ENCODE data around the gene CD7.
"Not testable (repeated sequence)": the region's sequence is repeated elsewhere in the genome, so short reads cannot be mapped to it uniquely, and the experiment has no call there.

CD7 gene

DNA sequence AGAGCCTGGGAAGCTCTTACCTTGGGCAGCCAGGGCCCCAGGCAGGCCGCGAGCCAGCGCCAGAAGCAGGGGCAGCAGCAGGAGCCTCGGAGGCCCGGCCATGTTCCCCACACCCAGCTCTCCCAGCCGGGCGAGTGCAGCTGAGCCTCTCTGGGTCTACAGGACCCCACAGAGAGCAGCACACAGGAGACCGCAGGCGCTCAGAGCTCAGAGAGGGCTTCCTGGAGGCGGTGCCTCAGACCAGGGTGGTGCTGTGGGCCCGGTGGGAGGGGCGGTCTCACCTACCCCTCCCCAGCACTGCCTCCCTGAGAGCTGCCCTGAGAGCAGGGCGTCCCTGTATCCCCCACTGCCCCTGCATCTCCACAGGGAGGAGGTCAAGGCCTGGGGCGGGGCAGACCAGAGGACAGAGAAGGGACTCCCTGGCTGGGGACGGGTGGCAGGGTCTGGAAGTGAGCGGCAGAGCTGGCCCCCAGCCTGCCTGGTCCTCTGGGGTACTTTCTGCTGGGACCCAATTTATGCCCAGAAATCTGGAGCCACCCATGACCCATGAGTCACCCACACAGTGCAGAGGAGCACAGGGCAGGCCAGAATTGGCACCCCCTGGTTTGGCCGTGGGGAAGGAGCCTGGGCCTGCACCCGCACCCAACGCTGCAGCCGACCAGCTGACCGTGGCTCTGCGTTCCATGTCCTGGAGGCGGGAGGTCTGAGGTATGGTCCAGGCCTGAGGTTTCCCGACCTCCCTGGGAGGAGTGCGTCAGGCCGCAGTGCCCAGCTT, at the start of gene CD7:
Gene CD7 (minus strand): TSS at position 215 of the 775 bp plus-strand sequence. CDS start 113 bp downstream, at position 102.
- peak in 1 of 2 donors; percentile 66 for DNase-seq (ENCODE audit: low read depth in 2 of 2)

DNA sequence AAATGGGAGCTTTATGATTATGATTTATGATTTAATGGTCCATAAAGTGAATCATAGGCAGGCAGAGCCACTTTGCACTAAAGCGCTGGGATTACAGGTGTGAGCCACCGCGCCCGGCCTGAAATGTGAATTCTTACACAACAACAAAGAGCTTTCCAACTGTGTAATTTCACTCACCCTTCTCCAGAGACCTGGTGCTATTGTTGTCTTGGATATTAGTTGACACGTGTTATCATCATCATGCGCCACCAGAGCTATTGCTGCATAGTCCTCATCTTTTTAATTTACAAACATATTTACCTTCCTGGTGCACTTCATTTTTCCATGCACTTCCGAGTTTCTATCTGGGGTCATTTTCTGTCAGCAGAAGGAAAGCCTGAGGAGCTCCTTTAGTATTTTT, 49.3 kb upstream of the CD7 start:
- no peak for DNase-seq (ENCODE audit: low read depth in 2 of 2)

DNA sequence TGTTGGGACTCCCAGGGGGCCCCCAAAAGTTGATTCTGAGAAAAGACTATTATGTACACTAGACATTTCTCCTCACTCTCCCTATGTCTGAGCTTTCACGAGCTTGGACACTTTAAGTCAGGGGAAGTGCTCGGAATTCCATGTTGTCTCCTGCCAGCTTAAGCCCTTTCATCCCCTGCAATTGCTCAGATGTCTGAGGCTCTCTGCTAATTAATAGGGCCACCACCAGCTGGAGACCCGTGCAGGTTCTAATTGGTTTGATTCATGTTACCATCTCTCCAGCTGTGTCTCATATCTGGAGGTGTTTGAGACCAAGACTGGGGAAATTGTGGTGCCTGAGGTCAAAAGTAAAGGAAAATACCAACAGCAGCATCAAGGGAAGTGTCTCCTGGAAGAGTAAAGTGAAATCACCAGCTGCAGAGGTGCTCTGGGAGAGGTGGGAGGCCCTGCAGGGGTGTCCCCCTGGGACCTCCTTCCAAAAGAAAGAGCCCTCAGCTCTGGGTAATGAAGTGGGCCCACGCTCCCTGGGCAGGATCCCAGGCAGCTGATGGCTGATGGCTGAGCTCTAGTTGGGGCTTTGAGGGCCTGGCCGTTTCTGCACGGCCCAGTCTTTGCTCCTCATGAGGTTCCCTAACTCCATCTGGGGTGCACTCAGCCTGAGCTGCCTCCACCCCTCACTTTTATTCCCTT, 48.3 kb upstream of the CD7 start:
- no peak for DNase-seq (ENCODE audit: low read depth in 2 of 2)

DNA sequence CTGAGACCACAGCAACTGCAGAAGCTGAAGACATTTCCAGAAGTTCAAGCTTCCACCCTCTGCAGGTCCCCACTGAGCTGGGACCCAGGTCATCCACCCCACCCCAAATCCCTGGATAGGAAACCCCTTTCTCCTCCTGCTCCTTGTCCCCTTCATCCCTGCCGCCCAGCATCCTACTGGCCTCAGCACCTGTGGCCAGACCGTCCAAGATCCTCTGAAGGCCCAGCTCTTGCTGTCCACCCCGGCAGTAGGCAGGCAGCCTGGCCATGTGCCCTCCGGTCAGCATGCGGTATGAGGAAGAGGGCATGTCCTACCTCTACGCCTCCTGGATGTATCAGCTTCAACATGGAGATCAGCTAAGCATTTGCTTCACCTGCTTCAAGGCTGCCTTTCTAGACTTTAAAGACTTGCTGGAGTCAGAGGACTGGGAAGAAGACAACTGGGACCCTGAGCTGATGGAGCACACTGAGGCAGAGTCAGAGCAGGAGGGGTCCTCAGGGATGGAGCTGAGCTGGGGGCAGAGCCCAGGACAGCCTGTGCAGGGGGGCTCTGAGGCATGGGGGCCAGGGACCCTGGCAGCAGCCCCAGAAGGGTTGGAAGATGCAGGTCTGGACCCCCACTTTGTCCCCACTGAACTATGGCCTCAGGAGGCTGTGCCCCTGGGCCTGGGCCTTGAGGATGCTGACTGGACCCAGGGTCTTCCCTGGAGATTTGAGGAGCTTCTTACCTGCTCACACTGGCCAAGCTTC, 44.7 kb upstream of the CD7 start:
- no peak for DNase-seq (ENCODE audit: low read depth in 2 of 2)

DNA sequence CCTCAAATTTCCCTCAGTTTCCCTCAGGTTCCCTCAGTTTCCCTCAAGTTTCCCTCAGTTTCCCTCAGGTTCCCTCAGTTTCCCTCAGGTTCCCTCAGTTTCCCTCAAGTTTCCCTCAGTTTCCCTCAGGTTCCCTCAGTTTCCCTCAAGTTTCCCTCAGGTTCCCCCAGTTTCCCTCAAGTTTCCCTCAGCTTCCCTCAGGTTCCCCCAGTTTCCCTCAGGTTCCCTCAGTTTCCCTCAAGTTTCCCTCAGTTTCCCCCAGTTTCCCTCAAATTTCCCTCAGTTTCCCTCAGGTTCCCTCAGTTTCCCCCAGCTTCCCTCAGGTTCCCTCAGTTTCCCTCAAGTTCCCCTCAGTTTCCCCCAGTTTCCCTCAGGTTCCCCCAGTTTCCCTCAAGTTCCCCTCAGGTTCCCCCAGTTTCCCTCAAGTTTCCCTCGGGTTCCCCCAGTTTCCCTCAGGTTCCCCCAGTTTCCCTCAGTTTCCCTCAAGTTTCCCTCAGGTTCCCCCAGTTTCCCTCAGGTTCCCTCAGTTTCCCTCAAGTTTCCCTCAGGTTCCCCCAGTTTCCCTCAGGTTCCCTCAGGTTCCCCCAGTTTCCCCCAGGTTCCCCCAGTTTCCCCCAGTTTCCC, 42.2 kb upstream of the CD7 start:
- not testable (repeated sequence) for DNase-seq (ENCODE audit: low read depth in 2 of 2)

DNA sequence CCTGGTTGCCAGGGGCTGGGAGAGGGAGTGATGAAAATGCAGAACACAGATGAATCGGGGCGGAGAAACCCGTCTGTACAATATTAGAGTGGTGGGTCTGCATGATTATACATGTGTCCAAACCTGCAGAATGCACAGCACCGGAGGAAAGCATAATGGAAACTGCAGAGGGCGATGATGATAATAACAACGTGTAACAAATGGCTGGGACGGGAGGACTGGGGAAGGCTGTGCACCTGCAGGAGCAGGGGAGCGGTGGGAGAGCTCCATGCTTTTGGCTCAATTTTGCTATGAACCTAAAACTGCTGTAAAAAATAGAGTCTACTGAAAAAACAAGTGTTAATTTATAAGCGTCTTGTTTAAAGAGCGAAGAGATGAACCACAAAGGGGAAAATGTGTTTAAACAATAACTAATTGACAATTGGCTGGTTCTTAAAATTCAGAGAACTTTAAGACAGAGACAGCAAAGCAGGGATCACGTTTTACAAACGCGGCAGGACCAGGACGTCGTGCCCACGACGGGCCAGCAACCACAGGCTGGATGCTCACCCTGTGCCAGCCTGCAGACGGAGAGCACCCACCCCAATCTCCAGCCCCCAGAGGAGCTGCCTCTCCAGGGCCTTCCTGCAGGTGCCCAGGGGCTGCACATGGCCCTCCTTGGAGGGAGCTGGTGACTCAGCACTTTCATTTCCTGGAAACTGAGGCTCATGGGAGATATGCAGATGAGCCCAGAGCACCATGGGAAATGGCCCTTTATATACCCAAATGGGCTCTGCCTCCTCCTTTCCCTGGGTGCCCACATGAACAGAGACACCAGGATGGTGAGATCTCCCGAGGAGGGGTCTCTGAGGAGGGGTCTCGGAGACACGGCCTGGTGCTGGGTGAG, 41.3 kb upstream of the CD7 start, which contains the start of gene TEX19:
Gene TEX19 (plus strand): TSS at position 783 of the 886 bp plus-strand sequence. CDS start 2,904 bp downstream, outside the sequence.
- DNase-seq (ENCODE audit: low read depth in 2 of 2) = no peak

DNA sequence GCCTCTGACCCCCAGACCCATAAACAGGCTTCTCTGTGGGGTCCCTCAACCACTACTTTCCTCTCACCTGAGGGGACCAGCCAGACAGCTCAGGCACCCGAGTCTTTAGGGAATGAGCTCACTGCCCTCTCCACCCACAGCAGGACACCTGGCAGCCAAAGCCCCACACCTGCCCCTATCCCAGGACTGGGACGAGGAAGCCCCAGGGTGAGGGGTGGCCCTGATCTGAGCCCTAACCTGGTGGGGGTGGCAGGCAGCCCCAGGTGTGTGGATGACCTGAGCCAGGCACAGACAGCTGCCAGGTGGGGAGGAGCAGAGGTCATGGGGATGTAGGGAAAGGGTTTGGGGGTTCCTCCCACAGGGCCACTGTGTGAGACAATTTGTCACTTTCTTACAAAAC, 40.0 kb upstream of the CD7 start:
- DNase-seq (ENCODE audit: low read depth in 2 of 2) = no peak

DNA sequence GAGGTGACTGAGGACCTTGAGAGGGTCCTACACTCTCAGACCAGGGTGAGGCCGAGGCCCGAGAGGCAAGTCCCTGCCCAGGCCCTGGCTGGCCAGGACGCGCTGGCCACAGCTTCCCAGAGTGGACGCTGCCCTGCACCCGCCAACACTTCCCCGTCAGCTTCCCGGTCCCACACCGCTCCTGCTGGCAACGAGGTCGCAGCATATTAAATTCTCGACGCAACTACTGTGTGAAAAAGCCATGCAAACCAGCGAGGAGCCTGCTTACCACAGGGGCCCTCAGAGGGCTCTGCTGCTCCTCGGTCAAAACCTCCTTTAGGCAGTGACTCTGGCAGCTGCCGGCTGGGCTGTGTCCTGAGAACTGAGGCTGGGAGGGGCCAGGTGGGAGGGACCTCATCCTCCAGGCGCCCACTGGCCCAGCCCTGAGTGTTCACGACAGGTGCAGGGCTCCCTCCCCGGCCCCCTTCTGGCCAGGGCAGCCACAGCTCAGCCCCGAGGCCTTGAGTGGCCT, 39.5 kb upstream of the CD7 start:
- DNase-seq (ENCODE audit: low read depth in 2 of 2) = no peak

DNA sequence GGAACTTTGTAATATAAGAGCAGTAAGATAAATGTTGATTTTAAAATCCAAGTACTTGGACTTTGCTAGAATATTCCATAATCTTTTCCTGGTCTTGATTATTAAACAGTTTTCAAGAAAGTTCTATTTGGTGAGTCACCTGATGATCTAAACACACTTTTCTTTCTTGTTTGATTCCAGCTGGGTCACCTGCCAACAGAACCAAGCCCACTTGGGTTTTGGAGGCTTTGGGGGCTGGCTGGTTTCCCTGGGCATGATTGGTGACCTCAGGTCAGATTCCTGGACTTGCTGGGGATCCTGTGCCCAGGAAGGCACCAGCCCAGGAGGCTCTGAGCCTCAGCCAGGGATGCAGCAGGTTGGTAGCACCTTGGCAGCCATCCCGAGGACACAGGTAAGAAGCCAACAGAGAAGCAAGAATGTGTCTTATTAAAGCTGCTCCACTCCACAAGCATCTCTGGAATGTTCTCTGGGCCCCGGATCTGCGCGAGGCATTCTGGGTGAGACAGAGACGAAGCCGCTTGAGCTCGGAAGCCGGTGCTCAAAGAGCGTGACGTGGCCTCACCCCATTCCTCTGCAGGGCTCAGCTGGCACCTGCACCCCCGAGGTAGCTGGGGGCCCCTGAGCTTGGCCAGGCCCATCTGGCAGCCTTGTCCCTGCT, 38.5 kb upstream of the CD7 start:
- no peak for DNase-seq (ENCODE audit: low read depth in 2 of 2)

DNA sequence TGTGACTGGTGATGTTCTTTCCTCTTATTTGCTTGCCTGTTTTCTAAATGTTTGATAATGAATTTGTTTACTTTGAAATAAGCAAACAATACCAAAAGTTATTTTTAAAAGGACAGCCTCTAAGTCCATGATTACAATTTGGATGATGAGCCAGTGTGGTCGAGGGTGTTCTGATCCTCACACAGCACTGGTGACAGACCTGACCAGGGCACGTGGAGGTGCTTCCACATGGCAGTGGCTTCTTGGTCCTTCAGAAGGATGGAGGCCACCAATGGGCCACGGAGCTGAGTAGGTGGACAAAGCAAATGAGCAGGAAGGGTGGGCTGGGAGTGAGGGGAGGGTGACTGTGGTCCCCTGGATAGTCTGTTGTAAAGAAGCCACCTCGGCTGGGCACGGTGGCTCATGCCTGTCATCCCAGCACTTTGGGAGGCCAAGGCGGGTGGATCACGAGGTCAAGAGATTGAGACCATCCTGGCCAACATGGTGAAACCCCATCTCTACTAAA, 37.4 kb upstream of the CD7 start:
- DNase-seq (ENCODE audit: low read depth in 2 of 2) = no peak

DNA sequence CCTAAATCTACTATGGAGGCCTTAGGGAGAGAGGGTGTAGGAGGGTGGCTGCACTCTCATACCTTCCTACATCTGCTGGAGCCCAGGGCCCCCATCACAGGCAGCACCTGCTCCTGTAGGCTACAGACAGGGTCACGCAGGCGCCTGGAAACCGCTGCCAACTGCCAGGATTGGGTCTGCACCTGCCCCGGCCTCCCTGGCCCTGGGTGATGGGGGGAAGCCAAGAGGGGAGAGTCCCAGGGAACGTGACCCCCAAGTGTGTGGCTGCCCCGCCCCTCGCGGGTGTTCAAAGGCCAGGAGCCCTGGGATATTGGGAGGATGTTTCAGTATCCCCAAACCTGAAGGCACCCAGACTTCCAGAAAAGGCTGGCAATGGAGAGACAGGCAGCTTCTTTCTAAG, 36.1 kb upstream of the CD7 start:
- DNase-seq (ENCODE audit: low read depth in 2 of 2) = no peak

DNA sequence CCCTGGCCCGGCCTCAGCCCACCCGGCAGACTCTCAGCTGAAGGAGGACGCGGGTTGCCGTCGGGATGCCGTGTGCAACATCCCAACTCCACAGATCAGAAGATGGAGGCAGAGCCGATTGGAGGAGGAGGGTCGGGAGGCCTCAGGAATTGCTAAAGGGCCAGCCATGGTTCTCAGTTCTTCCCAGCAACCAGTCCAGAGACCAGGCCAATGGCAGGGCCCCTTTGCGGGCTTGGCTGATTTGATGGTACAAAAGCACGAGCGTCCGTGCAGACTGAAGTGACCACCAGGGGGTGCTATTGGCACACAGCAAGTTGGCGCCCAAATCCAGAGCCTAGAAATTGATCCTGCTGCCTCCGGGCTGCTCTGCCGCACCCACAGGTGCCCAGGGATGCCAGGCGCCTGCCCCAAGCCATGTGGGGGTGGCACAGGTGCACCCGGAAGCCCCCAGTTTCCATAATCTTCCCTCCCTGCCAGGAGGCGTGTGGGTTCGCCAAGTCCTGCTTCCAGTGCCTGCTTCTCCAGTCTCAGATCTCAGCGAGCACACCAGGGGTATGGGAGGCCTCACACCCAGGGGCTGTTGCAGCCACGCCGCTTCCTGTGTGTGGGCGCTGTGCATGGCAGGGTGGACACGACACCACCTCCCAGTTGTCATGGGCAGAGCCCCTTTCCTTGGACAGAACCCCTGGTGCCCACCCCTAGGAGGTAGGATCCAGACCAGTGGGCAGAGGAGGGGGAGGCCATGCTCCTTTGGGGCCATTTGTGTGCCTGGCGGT, 34.5 kb upstream of the CD7 start:
- peak; percentile 76 to 79 for DNase-seq (ENCODE audit: low read depth in 2 of 2)

DNA sequence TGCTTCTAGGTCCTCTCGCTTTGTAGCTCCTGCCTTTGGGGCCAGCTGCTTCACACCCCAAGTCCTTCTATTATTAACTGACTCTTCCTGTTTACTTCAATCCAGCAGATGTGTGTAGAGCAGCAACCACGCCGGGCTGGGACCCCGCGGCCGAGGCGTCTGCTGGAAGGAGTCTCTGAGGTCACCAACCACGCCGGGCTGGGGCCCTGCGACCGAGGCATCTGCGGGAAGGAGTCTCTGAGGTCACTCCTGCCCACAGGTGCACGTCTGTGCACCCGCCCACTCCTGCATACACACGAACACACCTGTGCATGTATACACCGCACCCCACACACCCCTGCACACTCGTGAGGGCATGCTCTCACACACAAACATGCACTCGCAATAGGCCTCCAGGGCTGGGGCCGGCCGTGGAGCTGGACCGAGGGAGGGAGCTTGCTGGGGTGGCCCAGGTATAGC, 33.9 kb upstream of the CD7 start:
- no peak for DNase-seq (ENCODE audit: low read depth in 2 of 2)

DNA sequence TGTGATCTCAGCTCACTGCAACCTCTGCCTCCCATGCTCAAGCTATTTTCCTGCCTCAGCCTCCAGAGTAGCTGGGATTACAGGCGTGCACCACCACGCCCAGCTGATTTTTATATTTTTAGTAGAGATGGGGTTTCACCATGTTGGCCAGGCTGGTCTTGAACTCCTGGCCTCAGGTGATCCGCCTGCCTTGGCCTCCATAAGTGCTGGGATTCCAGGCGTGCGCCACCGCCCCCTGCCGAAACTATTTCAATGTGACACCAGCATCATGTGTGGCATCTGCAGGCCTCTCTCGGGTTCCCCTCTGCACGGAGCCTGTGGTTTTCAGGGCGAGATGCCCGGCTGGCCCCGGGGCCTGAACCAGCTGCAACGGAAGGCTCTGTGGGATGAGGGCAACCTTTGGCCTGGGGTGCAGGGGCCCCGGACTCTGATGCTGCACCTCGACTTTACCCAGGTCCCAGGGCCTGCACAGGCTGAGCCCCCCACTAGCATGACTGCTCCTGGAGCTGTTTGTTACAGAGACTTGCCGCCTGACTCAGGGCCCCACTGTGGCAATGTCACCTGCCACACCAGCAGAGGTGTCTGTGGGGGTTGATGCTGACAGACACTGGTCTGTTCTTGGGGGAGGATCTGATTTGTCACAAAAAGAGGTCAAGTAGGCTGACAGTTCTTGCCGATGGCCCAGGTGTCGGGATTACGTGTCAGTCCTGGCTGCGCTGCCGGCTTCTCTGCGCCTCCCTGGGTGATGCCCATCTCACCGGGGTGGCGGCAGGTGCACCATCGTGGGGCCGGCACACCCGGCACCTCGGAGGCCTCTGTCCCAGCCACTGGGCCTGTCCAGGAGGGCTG, 33.0 kb upstream of the CD7 start:
- DNase-seq (ENCODE audit: low read depth in 2 of 2) = no peak

DNA sequence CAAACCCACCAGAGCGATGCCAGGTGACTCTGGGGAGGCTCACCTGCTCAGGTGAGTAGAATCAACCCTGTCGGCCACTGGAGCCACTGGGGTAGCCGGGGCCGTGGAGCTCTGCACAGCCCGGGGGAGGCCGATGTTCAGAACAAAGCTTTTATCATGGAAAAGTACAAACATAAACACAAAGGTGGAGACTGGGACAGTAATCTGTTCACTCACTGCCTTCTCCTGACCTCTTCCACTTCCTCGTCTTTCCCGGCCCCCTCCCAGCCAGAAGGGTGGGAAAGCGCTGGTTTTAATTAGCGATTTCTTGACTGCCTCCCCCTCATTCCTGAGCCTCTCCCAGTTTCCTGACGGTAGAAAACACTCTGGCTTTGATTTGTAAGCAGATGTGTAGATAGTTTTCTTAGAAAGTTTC, 31.9 kb upstream of the CD7 start:
- no peak for DNase-seq (ENCODE audit: low read depth in 2 of 2)

DNA sequence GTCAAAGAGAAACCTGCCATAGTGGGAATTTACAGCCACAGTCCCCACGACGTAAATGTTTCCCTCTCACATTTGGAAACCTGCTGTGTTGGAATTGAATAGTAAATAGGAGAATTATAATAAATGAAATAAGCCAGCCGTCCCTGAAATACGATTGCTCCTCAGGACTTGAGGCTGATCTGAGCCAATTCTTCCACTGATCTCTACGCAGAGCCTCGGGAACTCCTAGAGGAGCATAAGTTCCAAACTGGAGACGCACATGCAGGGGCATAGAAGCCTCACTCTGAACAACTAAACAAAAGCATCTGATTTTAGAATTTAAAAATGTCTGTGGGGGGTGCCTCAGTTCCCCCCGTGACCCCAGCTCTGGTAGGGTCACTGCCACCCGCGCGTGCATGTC, 31.5 kb upstream of the CD7 start:
- DNase-seq (ENCODE audit: low read depth in 2 of 2) = no peak

DNA sequence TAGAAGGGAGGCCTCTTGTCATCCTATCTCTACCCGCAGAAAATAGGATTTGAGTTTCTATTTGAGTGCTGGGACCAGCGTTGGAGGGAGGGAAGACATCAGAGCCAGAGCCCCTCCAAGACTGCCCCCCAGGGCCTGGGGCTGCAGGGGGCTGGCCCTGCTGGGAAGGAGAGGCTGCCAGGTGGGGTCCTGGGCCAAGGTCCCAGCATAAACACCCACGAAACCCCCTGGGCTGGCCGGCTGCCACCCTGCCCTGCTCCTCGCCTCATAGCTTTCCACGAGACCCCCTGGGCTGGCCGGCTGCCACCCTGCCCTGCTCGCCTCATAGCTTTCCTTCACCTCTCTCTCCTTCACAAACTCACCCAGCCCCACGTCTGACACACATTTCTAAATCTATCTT, 31.0 kb upstream of the CD7 start:
- DNase-seq (ENCODE audit: low read depth in 2 of 2) = no peak

DNA sequence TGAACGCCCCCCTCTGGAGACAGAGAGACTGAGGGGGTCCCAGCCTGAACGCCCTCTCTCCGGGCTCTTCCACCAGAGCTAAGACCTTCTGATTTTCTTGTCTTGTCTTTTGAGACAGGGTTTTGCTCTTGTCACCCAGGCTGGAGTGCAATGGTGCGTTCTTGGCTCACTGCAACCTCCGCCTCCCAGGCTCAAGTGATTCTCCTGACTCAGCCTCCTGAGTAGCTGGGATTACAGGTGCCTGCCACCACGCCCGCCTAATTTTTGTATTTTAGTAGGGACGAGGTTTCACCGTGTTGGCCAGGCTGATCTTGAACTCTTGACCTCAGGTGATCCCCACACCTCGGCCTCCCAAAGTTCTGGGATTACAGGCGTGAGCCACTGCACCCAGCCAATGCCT, 30.6 kb upstream of the CD7 start:
- DNase-seq (ENCODE audit: low read depth in 2 of 2) = not testable (repeated sequence)

Measured in activated CD4-positive, alpha-beta T cell treated with anti-CD3 and anti-CD28 coated beads for 24 hours (primary cell).